HL-60 (cell line): ENCODE data around the gene ADAM12.

Source experiments
- GABPA ChIP-seq: IDR thresholded peaks from 2 replicates; pipeline ENCODE4 v1.6.1; 2012; ENCODE audit warnings: low read depth
- POLR2AphosphoS5 ChIP-seq: IDR thresholded peaks from 2 replicates; pipeline ENCODE4 v1.6.1; 2012; ENCODE audit warnings: low read depth
- TF ChIP-seq, protein P1 (sequence below): IDR thresholded peaks from one replicate; pipeline ENCODE4 v1.5.1; 2011; ENCODE audit warnings: low read length, control low read depth, inconsistent platforms; ENCODE audit not compliant: insufficient read depth
- TF ChIP-seq, protein P2 (sequence below): IDR thresholded peaks from 2 replicates; pipeline ENCODE4 v1.6.1; 2012; ENCODE audit warnings: low read depth; ENCODE audit not compliant: insufficient replicate concordance

DNA sequence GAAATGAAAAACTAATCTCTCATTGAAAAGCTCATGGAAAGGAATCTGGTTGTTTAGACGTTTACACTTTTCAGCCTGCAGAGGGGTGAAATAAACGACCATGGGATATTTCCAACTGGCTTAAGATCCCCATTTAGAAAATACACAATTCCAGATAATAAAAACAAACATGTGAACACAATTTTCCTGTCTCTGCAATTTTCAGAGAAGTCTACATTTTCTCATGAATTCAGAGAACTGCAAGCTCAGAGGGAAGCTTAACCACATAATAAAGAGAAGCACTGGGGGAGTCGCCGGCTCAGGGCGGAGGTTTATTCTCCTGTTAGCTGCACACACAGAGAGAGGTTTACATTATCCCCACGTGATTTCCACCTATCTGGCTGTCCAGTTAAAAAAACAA is 276.8 kb downstream of the ADAM12 start:
- TF ChIP-seq, protein P1, sequence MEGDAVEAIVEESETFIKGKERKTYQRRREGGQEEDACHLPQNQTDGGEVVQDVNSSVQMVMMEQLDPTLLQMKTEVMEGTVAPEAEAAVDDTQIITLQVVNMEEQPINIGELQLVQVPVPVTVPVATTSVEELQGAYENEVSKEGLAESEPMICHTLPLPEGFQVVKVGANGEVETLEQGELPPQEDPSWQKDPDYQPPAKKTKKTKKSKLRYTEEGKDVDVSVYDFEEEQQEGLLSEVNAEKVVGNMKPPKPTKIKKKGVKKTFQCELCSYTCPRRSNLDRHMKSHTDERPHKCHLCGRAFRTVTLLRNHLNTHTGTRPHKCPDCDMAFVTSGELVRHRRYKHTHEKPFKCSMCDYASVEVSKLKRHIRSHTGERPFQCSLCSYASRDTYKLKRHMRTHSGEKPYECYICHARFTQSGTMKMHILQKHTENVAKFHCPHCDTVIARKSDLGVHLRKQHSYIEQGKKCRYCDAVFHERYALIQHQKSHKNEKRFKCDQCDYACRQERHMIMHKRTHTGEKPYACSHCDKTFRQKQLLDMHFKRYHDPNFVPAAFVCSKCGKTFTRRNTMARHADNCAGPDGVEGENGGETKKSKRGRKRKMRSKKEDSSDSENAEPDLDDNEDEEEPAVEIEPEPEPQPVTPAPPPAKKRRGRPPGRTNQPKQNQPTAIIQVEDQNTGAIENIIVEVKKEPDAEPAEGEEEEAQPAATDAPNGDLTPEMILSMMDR = no peak
- TF ChIP-seq POLR2AphosphoS5 (no peak), GABPA (no peak)
- TF ChIP-seq, protein P2, sequence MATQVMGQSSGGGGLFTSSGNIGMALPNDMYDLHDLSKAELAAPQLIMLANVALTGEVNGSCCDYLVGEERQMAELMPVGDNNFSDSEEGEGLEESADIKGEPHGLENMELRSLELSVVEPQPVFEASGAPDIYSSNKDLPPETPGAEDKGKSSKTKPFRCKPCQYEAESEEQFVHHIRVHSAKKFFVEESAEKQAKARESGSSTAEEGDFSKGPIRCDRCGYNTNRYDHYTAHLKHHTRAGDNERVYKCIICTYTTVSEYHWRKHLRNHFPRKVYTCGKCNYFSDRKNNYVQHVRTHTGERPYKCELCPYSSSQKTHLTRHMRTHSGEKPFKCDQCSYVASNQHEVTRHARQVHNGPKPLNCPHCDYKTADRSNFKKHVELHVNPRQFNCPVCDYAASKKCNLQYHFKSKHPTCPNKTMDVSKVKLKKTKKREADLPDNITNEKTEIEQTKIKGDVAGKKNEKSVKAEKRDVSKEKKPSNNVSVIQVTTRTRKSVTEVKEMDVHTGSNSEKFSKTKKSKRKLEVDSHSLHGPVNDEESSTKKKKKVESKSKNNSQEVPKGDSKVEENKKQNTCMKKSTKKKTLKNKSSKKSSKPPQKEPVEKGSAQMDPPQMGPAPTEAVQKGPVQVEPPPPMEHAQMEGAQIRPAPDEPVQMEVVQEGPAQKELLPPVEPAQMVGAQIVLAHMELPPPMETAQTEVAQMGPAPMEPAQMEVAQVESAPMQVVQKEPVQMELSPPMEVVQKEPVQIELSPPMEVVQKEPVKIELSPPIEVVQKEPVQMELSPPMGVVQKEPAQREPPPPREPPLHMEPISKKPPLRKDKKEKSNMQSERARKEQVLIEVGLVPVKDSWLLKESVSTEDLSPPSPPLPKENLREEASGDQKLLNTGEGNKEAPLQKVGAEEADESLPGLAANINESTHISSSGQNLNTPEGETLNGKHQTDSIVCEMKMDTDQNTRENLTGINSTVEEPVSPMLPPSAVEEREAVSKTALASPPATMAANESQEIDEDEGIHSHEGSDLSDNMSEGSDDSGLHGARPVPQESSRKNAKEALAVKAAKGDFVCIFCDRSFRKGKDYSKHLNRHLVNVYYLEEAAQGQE = no peak
